Measurements from ENCODE around the gene OR5K2.

- TF ChIP-seq CTCF (IDR thresholded peaks at IDR 0.05) (no peak), POLR2A (IDR thresholded peaks at IDR 0.05) (no peak)
Measured at GRCh38 chr3:98504539-98504938, 7.1 kb downstream of the OR5K2 start.

All from right lobe of liver (tissue), 4 donors.